VCaP (cell line): ENCODE data around the gene INTS6L.
A peak's percentile ranks its signal among the peaks of the same experiment; 100 is the strongest.
"Not testable (repeated sequence)": the region's sequence is repeated elsewhere in the genome, so short reads cannot be mapped to it uniquely, and the experiment has no call there.

Experiments
- H3K27ac ChIP-seq: fragments of 450-650 bp; 2 replicates; pipeline ENCODE4 v1.5.1; 2017
- TF ChIP-seq, protein P1 (sequence below): fragments of 450-650 bp; conservative IDR thresholded peaks from 2 replicates; pipeline ENCODE4 v1.5.1; 2017; ENCODE audit warnings: mild to moderate bottlenecking, moderate library complexity

INTS6L gene

DNA sequence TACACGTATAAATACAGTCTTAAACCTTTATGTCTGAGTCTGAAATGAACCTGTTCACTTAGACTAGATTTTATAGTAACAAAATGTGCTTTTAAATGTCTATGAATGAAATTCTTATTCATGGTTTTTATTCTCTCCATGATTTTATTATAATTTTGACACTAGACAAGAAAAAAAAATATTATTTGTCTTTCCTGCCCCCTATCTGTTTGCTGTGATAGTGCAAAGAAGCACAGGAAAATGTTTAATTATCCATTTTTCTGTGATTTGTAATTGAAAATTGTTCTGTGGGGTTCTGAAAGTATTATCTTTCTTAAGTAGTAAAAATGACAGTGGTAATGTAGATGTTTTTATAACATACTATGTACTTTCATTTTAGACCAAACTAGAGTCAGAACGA lies 52.0 kb downstream of the INTS6L start:
- TF ChIP-seq, protein P1, sequence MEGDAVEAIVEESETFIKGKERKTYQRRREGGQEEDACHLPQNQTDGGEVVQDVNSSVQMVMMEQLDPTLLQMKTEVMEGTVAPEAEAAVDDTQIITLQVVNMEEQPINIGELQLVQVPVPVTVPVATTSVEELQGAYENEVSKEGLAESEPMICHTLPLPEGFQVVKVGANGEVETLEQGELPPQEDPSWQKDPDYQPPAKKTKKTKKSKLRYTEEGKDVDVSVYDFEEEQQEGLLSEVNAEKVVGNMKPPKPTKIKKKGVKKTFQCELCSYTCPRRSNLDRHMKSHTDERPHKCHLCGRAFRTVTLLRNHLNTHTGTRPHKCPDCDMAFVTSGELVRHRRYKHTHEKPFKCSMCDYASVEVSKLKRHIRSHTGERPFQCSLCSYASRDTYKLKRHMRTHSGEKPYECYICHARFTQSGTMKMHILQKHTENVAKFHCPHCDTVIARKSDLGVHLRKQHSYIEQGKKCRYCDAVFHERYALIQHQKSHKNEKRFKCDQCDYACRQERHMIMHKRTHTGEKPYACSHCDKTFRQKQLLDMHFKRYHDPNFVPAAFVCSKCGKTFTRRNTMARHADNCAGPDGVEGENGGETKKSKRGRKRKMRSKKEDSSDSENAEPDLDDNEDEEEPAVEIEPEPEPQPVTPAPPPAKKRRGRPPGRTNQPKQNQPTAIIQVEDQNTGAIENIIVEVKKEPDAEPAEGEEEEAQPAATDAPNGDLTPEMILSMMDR = peak; percentile 66
- no peak overlapping the region for H3K27ac ChIP-seq

DNA sequence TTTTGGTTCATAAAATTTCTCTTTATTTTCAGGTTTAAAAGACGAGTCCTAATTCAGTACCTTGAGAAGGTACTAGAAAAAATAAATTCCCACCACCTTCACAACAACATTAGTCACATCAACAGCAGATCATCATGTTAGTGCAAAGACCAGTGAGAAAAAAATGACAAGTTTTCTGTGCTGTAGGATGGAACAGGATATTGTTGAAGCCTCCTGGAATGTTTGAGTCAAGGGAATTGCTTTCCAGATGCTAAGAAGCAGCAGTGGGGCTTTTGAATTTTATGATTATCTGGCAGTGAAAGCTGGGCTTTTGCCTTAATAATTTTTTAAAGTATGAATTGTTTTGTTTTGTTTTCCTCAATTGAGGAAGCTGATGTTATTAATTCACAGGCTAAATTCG lies 61.0 kb downstream of the INTS6L start:
- TF ChIP-seq, protein P1 = no peak
- no peak overlapping the region for H3K27ac ChIP-seq

DNA sequence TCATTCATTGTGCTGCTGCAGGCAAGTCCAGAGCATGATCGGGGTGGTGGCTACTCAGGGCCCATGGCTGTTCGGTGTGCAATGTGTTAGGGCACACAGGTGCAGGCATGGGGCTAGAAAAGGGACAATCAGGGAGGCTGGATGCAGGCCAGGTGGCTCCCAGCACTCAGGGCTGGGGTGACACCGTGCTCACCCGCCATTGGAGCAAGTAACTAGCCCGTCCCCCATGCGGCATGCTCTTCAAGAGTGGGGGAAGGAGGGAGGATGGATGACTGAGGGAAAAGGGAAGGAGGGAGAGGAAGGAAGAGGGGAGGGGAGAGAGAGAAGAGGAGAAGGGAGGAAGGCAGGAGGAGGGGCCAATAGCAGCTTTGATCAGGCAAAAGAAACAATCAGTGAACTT lies 64.7 kb downstream of the INTS6L start:
- no peak overlapping the region for H3K27ac ChIP-seq
- TF ChIP-seq, protein P1 = no peak

GRCh38 chrX:135591871-135592270 lies 71.4 kb downstream of the INTS6L start:
- no peak overlapping the region for H3K27ac ChIP-seq
- TF ChIP-seq, protein P1 = no peak; the same call in 1 of the 2 replicates

GRCh38 chrX:135594049-135594448 lies 73.6 kb downstream of the INTS6L start:
- H3K27ac ChIP-seq = not testable (repeated sequence)

- not testable (repeated sequence) for H3K27ac ChIP-seq
Observed at GRCh38 chrX:135594453-135594852, 74.0 kb downstream of the INTS6L start.

DNA sequence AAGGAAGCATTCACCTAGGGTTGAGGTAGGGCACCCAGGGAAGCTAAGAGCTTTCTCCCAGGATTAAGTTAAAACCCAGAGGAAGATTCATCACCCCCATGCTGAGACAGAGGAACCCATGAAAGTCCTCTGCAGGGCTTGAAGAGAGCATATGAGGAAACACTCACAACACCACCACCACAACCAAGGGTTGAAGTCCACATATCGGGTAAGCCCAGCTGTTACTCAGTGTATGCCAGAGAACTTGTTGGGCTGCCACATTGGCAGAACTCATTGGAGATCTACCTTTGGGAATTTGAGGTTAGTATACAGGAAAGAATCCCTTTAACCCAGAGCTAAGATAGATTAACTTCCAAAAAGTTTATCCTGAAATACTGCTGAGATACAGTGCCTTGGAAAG lies 75.1 kb downstream of the INTS6L start:
- no peak overlapping the region for H3K27ac ChIP-seq
- TF ChIP-seq, protein P1 = no peak

GRCh38 chrX:135596495-135596894 lies 76.0 kb downstream of the INTS6L start:
- no peak overlapping the region for H3K27ac ChIP-seq
- TF ChIP-seq, protein P1 = no peak; the same call in 1 of the 2 replicates

DNA sequence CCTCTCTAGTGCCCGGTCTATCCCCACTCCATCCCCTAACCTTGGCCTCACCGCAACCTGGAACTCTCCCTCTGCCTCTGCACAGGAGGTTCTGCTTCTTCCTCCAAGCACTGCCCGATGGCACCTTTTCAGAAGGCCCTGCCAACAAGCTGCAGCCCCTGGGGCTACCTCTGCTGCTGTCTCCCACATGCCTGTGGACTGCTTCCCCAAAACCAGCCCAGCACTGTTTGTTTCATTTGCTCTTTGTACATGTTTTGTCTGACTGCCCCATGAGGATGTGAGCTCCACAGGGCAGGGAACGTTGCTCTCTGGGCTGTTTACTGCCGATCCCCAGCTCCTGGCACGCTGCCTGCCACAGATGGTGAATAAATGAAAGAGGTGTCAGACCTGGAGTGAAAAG lies 85.4 kb downstream of the INTS6L start:
- TF ChIP-seq, protein P1 = no peak
- no peak overlapping the region for H3K27ac ChIP-seq

GRCh38 chrX:135624408-135625204 lies 104.1 kb downstream of the INTS6L start:
- H3K27ac ChIP-seq = not testable (repeated sequence)
